Stimulated activated CD4-positive, alpha-beta T cell treated with anti-CD3 and anti-CD28 coated beads, Interleukin-15, amount 100 ng/mL, for 48 hours (primary cell): Measurements from ENCODE around the gene GOLGA2.

Experiments used
- DNase-seq, 2 donors: peaks; one replicate each; pipeline ENCODE4 v3.0.0-alpha.2; 2020; ENCODE audit warnings: low read depth in 2 of 2

Gene GOLGA2, protein sequence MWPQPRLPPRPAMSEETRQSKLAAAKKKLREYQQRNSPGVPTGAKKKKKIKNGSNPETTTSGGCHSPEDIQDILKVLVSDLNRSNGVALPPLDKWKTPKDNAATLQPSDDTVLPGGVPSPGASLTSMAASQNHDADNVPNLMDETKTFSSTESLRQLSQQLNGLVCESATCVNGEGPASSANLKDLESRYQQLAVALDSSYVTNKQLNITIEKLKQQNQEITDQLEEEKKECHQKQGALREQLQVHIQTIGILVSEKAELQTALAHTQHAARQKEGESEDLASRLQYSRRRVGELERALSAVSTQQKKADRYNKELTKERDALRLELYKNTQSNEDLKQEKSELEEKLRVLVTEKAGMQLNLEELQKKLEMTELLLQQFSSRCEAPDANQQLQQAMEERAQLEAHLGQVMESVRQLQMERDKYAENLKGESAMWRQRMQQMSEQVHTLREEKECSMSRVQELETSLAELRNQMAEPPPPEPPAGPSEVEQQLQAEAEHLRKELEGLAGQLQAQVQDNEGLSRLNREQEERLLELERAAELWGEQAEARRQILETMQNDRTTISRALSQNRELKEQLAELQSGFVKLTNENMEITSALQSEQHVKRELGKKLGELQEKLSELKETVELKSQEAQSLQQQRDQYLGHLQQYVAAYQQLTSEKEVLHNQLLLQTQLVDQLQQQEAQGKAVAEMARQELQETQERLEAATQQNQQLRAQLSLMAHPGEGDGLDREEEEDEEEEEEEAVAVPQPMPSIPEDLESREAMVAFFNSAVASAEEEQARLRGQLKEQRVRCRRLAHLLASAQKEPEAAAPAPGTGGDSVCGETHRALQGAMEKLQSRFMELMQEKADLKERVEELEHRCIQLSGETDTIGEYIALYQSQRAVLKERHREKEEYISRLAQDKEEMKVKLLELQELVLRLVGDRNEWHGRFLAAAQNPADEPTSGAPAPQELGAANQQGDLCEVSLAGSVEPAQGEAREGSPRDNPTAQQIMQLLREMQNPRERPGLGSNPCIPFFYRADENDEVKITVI

DNA sequence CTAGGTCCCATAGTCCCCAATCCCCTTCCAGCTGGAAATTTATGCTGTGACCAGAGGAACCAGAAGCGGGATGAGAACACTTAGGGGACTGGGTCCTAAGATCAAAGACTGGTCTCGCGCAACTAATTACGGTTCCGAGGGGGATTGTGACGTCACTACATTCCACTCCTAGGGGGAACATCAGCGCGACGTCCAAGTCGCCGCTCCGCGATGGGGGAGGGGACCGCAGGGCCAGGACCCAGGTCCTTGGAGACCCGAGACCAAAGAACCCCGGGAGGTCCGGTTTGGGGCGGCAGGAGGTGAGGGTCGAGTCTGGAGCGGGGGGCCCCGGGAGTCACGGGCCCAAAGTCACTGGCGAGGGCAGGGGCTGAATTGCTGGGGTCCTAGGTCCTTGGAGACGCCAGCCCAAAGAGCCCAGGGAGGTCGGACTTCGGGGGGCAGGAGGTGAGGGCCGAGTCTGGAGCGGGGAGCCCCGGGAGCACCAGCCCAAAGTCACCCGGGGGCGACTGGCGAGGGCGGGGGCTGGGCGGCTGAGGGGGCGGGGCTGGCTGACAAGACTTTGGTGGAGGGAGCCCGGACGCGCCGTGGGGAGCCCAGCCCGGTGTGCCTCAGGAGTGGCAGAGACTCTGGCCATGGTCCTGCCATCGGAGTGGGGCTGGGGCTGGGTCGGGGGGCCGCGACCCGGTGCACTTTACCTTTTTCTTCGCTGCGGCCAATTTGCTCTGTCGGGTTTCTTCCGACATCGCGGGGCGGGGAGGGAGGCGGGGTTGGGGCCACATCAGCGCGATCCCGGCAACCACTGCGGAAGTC lies at the start of gene GOLGA2:
GOLGA2 (minus strand) TSS at position 810 of the 810 bp plus-strand sequence; CDS start at position 779, 31 bp downstream.
- no peak for DNase-seq

DNA sequence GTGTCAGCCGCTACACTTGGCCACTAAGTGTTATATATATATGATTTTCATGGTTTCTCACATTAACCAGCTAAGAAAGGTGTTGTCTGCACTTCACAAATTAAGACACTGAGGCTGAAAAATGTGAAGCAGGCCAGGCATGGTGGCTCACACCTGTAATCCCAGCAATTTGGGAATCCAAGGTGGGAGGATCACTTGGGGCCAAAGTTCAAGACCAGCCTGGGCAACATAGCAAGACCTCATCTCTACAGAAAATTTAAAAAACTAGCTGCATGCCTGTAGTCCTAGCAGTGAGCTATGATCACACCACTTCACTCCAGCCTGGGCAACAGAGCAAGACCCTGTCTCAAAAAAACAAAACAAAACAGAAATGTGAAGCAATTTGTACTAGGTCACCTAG lies 48.6 kb upstream of the GOLGA2 start:
- no peak for DNase-seq

DNA sequence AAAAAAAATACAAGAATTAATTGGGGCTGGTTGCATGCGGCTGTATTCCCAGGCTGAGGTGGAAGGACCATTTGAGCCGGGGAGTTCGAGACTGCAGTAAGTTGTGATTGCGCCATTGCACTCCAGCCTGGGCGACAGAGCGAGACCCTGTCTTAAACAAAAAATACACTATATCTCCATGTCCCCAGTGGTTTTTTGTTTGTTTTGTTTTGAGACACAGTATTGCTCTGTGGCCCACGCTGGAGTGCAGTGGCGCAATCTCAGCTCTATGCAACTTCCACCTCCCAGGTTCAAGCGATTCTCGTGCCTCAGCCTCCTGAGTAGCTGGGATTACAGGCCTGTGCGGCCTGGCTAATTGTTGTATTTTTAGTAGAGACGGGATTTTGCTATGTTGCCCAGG lies 48.0 kb upstream of the GOLGA2 start:
- no peak for DNase-seq

DNA sequence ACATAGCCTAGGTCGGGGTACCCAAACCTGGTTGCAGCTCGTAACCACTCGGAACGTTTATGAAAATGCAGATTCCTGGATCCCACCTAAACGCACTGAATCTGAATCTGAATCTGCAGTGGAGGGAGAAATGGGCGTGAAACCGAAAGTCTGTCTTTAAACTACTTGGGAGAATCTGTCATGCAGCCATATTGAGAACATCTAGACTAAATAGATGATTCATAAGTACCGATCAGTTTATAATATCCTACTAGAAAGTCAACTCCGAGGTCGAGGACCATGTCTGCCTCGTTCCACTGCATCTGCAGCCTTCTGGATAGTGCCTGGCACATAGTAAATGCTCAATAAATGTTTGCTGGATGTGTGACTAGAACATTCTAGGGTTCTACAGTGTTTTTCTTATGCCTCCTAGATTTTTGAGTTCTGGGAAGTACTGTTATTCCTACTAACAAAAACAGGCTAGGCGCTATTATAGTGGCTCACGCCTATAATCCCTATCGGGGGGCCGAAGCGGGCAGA lies 47.5 kb upstream of the GOLGA2 start:
- DNase-seq, result no peak

DNA sequence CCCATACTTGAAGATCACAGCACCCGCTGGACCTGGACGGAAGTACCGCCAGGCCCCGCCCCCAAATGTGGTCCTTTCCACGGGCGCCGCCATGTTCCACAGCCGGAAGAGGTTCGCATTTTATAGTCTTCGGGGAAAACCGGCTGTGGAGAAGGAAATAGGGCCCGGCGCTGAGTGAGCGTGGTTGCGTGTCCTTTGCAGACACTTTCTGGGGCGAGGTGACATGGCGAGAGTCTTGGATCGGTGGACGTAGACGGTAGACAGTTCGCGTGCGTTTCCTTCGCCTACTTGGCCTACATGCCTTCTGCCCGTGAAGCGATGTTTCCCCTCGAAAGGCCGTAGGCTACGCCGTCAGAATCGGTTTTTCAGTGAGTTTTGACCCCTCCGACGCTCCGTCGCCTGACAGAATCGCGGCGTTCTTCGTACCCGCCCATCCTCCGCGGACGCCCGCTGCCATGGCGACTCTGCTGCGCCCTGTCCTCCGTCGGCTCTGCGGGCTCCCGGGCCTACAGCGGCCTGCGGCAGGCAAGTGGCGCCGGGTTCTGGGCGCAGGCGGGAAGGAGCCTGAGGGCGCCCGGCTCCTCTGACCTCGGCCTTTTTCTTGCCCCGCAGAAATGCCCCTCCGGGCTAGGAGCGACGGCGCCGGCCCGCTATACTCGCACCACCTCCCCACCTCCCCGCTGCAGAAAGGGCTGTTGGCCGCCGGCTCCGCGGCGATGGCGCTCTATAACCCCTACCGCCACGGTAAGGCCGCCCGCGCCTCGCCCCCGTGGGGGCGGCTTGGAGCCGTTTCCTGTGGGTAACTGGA lies 46.8 kb upstream of the GOLGA2 start, which contains the start of the genes COQ4 and TRUB2:
COQ4 (plus strand) TSS at position 436 of the 808 bp plus-strand sequence; CDS start at position 456, 20 bp downstream.
TRUB2 (minus strand) TSS at position 44 of the 808 bp plus-strand sequence; CDS start at position 5, 39 bp downstream.
- peak; percentile 86 to 92 for DNase-seq

DNA sequence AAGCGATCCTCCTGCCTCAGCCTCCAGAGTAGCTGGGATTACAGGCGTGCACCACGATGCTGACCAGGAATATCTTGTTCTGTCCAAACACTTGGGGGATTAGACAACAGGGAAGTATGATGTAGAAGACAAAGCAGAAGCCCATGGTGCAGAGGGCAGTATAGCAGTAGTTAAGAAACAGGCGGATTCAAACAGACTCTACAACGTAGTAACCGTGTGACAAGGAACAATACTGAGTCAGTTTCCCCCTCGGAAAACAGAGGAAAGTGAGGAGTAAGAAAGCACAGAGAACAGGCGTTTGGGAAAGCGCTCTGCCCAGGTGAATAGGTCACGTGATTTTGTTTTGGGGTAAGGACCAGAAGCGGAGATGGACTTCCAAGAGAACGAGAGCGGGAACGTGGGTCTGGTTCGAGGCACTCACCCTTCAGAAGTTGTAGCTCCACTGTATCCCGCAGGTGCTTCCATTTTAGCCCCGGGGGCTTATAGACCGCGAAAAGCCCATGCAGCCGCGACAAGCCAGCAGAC lies 46.1 kb upstream of the GOLGA2 start:
- no peak for DNase-seq

DNA sequence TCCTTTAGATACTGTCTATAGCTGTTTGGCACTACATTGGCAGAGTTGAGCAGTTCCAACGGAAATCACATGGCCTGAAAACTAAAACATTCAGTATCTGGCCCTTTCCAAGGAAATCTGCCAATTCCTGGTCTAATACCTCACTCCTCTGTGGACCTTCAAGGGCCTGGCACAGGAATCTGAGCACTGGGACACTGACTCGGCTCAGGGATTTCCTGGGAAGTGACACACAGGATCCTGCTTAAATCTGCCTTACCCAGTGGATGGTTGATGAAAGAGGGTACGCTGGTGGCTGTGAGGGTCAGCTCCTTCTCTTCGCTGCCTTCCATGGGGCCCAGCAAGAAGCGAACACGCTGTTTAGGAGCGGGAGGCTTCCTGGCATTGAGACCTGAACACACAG lies 45.5 kb upstream of the GOLGA2 start:
- DNase-seq, result no peak

DNA sequence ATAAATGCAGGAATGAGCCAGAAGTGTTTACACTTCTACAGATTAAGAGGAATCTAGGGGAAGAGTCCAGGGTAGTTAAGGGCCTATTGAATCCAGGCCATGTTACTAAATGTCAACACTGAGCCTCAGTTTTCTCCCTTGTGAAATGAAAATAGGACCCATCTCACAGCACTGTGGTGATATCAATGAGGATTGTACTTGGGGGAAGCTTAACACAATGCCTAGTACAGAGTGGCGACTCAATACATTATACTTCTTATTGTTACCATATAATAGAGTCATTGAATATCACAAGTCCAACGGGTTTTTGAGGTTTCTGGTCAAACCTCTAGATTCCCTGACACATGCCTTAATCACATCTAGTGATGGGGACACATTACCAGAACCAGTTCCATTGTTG lies 41.8 kb upstream of the GOLGA2 start:
- DNase-seq, result no peak

DNA sequence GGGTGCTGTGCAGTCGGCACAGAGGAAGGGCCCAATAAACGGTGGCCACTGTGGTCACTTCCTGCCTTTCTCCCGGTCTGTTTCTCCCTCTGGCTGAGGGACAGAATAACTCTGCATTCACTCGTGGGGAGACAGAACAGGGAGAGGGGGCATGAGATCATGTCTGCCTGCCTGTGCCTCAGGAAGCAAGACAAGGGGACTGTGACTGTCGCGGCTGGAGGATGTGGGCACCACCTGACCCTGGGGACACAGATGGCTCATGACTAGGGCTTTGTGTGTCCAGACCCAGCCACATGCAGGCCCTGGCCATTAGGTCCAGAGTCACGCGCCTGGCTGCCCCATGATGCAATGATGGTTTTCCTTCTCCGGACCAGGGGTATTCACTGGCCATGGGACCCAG lies 40.6 kb upstream of the GOLGA2 start:
- DNase-seq, result no peak

DNA sequence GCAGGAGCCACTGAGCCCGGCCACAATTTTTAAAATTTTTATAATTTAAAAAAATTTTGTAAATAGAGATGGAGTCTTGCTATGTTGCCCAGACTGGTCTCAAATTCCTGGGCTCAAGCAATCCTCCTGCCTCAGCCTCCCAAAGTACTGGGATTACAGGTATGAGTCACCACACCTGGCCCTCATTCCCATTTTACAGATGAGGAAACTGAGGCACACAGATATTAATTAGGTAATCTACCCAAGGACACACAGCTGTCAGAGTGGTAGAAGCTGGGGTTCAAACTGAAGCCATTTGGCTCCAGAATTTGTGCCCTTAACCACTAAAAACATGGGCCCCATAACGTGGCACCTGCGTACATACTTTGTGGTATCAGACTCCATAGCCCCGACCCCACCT lies 38.9 kb upstream of the GOLGA2 start:
- no peak for DNase-seq

DNA sequence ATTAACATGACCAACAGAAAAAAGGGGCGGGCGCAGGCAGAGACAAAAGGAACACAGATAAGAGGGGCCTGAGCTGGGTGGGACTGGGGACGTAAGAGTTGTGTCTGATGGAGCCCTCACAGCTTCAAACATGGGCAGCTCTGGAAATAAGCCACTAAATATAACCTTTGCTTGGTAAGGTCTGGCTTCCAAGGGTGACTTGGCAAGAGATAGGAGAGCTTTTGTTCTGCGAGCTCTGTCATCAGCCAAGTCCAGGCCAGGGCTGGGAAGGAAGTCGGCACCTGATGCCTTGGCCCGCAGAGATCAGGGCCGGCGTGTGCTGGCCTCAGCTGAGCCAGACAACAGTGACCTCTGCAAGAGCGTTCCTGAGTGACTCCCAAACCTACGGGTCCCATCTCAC lies 34.7 kb upstream of the GOLGA2 start:
- DNase-seq, result no peak

DNA sequence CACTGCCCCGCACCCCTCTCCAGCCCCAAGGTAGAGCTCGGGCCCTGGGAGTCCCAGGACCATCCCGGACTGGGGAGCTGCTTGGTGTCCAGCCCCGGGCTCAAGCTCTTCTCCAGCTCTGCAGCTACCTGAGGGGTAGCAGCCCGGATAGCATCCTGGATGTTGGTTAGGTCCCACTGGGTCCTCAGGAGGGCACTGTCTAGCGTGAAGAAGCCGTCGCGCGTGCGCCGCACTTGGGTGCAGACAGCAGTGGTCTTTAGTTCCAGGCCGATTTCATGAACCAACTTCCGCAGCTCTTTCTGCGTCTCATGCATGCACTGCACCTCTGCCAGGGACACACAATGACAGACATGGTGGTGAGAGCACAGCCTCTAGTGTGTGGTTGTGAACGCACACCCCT lies 33.7 kb upstream of the GOLGA2 start:
- DNase-seq, result no peak

DNA sequence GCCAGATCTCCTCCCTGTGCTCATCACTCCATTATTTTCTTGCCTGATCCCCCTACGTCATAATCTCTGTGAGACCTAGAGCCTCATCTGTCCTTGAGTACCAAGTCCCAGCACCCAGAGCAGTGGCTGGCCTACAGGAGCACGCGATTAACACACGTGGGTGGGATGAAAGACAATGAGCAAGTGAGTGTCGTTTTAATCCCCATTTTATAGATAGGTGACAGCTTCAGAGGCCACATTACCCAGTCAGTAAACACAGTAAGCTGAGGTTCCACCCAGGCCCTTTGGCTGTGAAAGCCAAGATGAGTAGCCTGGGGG lies 29.1 kb upstream of the GOLGA2 start:
- DNase-seq, result no peak

DNA sequence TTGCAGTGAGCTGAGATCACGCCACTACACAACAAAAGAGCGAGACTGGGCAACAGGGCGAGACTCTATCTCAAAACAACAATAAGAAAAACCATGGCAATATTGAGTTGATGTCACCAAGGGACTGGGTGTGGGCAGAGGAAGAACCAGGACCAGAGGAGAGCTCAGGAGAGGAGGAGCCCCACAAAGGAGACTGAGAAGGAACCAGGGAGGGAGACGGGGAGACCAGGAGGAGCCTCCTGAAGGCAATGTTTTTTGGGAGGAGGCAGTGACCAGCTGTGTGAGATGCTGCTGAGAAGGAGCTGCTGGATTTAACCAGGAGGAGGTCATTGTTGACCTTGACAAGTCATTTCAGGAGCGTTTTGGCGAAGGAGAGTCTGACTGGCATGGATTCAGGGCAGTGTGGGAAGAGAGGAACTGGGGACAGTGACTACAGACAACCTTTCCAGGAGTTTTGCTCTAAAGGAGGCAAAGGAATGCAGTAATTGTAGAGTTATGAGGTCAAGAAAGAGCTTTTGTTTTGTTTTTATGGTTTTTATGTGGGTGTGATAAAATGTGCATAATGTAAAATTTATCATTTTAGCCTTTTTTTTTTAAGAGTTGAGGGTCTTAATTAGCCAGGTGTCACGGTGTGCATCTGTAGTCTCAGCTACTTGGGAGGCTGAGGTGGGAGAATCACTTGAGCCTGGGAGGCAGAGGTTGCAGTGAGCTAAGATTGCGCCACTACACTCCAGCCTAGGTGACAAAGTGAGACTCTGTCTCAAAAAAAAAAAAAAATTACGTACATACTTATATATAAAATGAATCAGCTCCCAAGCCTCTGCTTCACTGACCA lies 28.5 kb upstream of the GOLGA2 start:
- no peak for DNase-seq

DNA sequence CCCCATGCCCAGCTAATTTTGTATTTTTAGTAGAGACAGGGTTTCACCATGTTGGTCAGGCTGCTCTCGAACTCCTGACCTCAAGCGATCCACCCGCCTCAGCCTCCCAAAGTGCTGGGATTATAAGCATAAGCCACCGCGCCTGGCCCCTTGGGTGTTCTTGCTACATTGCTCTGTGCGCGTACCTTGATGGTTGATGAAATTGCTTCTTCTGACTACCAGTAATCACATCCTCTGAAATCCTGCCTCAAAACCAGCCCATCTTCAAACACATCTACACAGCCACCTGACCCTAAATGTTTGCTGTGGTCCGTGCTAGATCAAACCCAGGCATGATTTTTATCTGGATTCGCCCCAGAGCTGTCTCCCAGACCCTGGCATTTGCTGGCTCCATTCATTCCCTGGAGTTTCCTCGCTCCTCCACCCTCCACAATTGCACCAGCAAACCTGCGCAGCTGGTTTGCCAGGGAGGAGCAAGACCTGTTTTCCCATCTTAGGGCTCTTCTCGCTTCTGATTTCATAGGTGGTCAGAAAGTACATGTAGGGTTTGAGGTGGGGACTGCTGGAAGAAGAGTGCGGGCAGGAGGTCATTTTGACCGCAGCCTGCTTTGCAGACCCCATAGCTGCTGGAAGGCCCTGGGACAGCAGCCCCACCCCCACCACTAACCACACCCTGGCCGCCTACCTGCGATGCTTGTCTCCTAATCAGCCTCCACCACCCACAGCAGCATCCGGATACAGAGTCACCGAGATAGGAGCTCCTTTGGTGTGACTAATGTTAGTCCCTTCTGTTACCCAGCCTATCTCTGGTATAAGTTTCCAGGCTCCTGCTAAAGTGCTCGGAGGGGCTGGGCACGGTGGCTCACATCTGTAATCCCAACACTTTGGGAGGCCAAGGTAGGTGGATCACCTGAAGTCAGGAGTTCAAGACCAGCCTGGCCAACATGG lies 23.0 kb upstream of the GOLGA2 start:
- no peak for DNase-seq

DNA sequence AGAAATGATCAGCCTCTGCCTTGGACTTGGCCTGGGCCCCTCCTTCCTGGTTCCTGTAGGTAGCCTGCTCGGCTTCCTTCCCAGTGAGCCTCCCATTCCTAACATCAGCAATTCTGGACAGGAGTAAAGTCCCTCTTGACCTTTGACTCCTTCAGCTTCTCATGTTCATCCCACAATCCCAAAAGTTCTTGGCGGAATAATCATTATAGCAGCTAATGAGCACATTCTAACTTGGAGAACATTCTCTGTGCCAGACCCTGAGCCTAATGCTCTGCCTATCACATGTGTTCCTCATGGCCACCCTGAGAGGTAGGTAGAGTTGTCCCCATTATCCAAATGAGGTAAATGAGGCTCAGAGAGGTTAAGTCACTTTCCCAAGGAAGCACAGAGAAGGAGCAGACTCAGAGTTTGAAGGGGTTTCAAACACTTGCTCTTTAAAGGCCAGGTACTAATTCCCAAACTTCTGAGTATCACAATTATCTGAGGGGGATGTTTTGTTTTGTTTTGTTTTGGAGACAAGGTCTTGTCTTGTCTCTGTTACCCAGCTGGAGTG lies 21.5 kb upstream of the GOLGA2 start:
- DNase-seq, result no peak

DNA sequence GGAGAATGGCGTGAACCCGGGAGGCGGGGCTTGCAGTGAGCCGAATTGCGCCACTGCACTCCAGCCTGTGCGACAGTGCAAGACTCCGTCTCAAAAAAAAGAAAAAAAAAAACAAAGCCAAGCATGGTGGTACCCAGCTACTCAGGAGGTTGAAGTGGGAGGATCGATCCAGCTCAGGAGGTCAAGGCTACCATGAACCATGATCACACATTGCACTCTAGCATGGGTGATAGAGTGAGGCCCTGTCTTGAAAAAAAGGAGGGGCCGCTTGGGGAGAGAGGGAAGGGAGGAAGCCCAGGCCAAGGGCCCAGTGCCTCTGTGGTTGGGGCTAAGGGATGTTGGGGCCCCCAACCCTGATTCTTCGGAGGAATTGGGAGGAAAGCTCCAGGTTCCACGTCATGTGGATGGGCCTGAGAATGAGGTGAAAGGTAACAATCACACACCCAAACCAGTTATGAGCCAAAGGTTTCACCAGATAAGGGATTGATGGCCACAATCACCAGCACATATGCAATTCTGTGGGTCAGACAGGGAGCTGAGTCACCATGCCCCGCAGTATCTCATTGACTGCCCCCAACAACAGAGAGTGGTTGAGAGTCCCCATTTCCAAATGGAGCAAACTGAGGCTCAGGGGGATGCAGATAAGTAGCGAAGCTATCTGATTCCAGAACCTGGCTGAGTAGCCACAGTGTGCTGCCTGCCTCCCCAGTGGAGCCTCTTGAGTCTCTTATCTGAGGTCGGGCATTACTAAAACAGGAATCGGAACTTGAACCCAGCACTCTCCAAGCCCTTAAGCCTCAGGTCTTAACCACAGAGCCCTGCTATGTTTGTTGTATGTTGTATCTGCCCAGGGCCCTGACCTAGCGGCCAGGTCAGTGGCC lies 20.8 kb upstream of the GOLGA2 start:
- no peak for DNase-seq
